Measurements from ENCODE around the gene SLC44A1.

- TF ChIP-seq, protein P1, sequence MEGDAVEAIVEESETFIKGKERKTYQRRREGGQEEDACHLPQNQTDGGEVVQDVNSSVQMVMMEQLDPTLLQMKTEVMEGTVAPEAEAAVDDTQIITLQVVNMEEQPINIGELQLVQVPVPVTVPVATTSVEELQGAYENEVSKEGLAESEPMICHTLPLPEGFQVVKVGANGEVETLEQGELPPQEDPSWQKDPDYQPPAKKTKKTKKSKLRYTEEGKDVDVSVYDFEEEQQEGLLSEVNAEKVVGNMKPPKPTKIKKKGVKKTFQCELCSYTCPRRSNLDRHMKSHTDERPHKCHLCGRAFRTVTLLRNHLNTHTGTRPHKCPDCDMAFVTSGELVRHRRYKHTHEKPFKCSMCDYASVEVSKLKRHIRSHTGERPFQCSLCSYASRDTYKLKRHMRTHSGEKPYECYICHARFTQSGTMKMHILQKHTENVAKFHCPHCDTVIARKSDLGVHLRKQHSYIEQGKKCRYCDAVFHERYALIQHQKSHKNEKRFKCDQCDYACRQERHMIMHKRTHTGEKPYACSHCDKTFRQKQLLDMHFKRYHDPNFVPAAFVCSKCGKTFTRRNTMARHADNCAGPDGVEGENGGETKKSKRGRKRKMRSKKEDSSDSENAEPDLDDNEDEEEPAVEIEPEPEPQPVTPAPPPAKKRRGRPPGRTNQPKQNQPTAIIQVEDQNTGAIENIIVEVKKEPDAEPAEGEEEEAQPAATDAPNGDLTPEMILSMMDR (IDR thresholded peaks at IDR 0.05) = no peak
- no peak for TF ChIP-seq POLR2A (IDR thresholded peaks at IDR 0.05)
Observed at GRCh38 chr9:105245891-105246161, 1.4 kb downstream of the SLC44A1 start.

All from adrenal gland (tissue), 5 donors.